Islet precursor cell (in vitro differentiated cells): Measurements from ENCODE around the gene HDHD3.
"Not testable (repeated sequence)": the region's sequence is repeated elsewhere in the genome, so short reads cannot be mapped to it uniquely, and the experiment has no call there.

ENCODE experiments used
- DNase-seq: peaks from one replicate; pipeline ENCODE4 v3.0.0-alpha.2; 2018

HDHD3 gene

GRCh38 chr9:113376634-113377567 lies at the start of gene HDHD3:
HDHD3 (minus strand) TSS chr9:113376986; CDS start chr9:113374354, 2,632 bp downstream.
- peak; percentile 93 for DNase-seq

- DNase-seq, result peak; percentile 53
These were observed 48.3 kb upstream of the HDHD3 start for GRCh38 chr9:113425072-113425471.

GRCh38 chr9:113421726-113422125 lies 44.9 kb upstream of the HDHD3 start:
- DNase-seq, result no peak

GRCh38 chr9:113417370-113417769 lies 40.6 kb upstream of the HDHD3 start:
- DNase-seq, result peak; percentile 34

GRCh38 chr9:113416149-113416721 lies 39.4 kb upstream of the HDHD3 start:
- peak; percentile 34 for DNase-seq

GRCh38 chr9:113410207-113410864 lies 33.5 kb upstream of the HDHD3 start, which contains the start of the genes C9orf43 and POLE3:
C9orf43 (plus strand) TSS chr9:113410747; CDS start chr9:113413494, 2,747 bp downstream.
POLE3 (minus strand) TSS chr9:113410675; CDS start chr9:113410293, 382 bp downstream.
- peak; percentile 97 for DNase-seq

- no peak for DNase-seq
These were observed 33.1 kb upstream of the HDHD3 start for GRCh38 chr9:113409883-113410206.

- DNase-seq, result no peak
These were observed 32.7 kb upstream of the HDHD3 start for GRCh38 chr9:113409481-113409880.

GRCh38 chr9:113406873-113407511 lies 30.2 kb upstream of the HDHD3 start:
- peak; percentile 88 for DNase-seq

GRCh38 chr9:113406353-113406752 lies 29.6 kb upstream of the HDHD3 start:
- DNase-seq, result not testable (repeated sequence)

- no peak for DNase-seq
These were observed 26.9 kb upstream of the HDHD3 start for GRCh38 chr9:113403646-113404045.

- peak; percentile 99 for DNase-seq
These were observed 24.4 kb upstream of the HDHD3 start, which contains the start of gene ALAD for GRCh38 chr9:113401027-113401792. ALAD (minus strand) TSS chr9:113401284; CDS start chr9:113393559, 7,725 bp downstream.

GRCh38 chr9:113399646-113400200 lies 22.9 kb upstream of the HDHD3 start:
- DNase-seq, result no peak

GRCh38 chr9:113398796-113399195 lies 22.0 kb upstream of the HDHD3 start:
- peak; percentile 87 for DNase-seq

- DNase-seq, result peak; percentile 72
These were observed 20.4 kb upstream of the HDHD3 start for GRCh38 chr9:113397203-113397631.

GRCh38 chr9:113395000-113395861 lies 18.4 kb upstream of the HDHD3 start:
- DNase-seq, result no peak

GRCh38 chr9:113393281-113393680 lies 16.5 kb upstream of the HDHD3 start:
- no peak for DNase-seq

GRCh38 chr9:113391917-113392316 lies 15.1 kb upstream of the HDHD3 start:
- no peak for DNase-seq

- no peak for DNase-seq
These were observed 13.6 kb upstream of the HDHD3 start for GRCh38 chr9:113390192-113390960.

- DNase-seq, result no peak
These were observed 12.7 kb upstream of the HDHD3 start for GRCh38 chr9:113389451-113389850.
